ENCODE results near the gene GRK6.

Gene GRK6

GRCh38 chr5:177440990-177441780 lies 14.7 kb downstream of the GRK6 start:
- no peak for DNase-seq

GRCh38 chr5:177442066-177442826 lies 15.8 kb downstream of the GRK6 start:
- DNase-seq, result no peak

- no peak for DNase-seq
Observed at GRCh38 chr5:177443144-177443983, 16.9 kb downstream of the GRK6 start.

- DNase-seq, result no peak
Observed at GRCh38 chr5:177444106-177445051, 17.9 kb downstream of the GRK6 start.

GRCh38 chr5:177445052-177445916 lies 18.8 kb downstream of the GRK6 start:
- no peak for DNase-seq

- no peak for DNase-seq
Observed at GRCh38 chr5:177445917-177446199, 19.4 kb downstream of the GRK6 start.

- DNase-seq, result no peak
Observed at GRCh38 chr5:177446200-177447065, 20.0 kb downstream of the GRK6 start, which contains the start of gene PRR7. Gene PRR7 (plus strand): TSS chr5:177446814. CDS start chr5:177455068, 8,254 bp downstream.

- peak; percentile 21 for DNase-seq
Observed at GRCh38 chr5:177447066-177447610, 20.7 kb downstream of the GRK6 start.

GRCh38 chr5:177447611-177448243 lies 21.3 kb downstream of the GRK6 start:
- no peak for DNase-seq

GRCh38 chr5:177448244-177448950 lies 21.9 kb downstream of the GRK6 start:
- no peak for DNase-seq

GRCh38 chr5:177449140-177450061 lies 22.9 kb downstream of the GRK6 start:
- no peak for DNase-seq

GRCh38 chr5:177450667-177451424 lies 24.4 kb downstream of the GRK6 start:
- no peak for DNase-seq

GRCh38 chr5:177452688-177453638 lies 26.5 kb downstream of the GRK6 start:
- no peak for DNase-seq

- DNase-seq, result no peak
Observed at GRCh38 chr5:177453852-177454396, 27.4 kb downstream of the GRK6 start.

- DNase-seq, result peak; percentile 68
Observed at GRCh38 chr5:177454397-177455035, 28.0 kb downstream of the GRK6 start.

All from DMS79 (cell line).